OCI-LY3 (cell line): ENCODE data around the gene ALCAM.

Experiments used
- H2AFZ ChIP-seq: fragments of 200-600, 300-600 bp; shearing (Covaris generic); 2 replicates; pipeline ENCODE4 v1.6.0; 2014; ENCODE audit warnings: antibody characterized with exemption, low read depth, low read length
- H3K27ac ChIP-seq: fragments of 200-600, 300-600 bp; sonication (generic); 2 replicates; pipeline ENCODE4 v1.5.1; 2014; ENCODE audit warnings: mild to moderate bottlenecking, low read length, moderate library complexity, mixed read lengths
- H3K27me3 ChIP-seq: fragments of 200-600, 300-600 bp; sonication (generic); 2 replicates; pipeline ENCODE4 v1.6.1; 2014; ENCODE audit warnings: low read depth, low read length, mixed read lengths
- H3K36me3 ChIP-seq: fragments of 200-600, 300-600 bp; sonication (generic); replicated peaks from 2 replicates; pipeline ENCODE3; 2014; ENCODE audit warnings: low read depth, low read length, mixed read lengths
- H3K4me1 ChIP-seq: fragments of 300-600, 200-600 bp; sonication (generic); 2 replicates; pipeline ENCODE4 v1.6.1; 2014; ENCODE audit warnings: low read length, mixed read lengths
- H3K4me2 ChIP-seq: fragments of 200-600, 300-600 bp; sonication (generic); 2 replicates; pipeline ENCODE4 v1.6.1; 2014; ENCODE audit warnings: low read length, mixed read lengths
- H3K4me3 ChIP-seq: fragments of 300-600, 200-600 bp; sonication (generic); 2 replicates; pipeline ENCODE4 v1.5.1; 2014; ENCODE audit warnings: antibody characterized with exemption, mild to moderate bottlenecking, low read length, moderate library complexity
- H3K79me2 ChIP-seq: fragments of 300-600, 200-600 bp; shearing (Covaris generic); 2 replicates; pipeline ENCODE4 v1.6.1; 2014; ENCODE audit warnings: mild to moderate bottlenecking, low read length, mixed read lengths
- H3K9ac ChIP-seq: fragments of 300-600, 200-600 bp; shearing (Covaris generic); 2 replicates; pipeline ENCODE4 v1.6.0; 2014; ENCODE audit warnings: mild to moderate bottlenecking, low read length, moderate library complexity
- H3K9me3 ChIP-seq: fragments of 200-600, 300-600 bp; shearing (Covaris generic); 2 replicates; pipeline ENCODE4 v1.6.1; 2014; ENCODE audit warnings: low read length, mixed read lengths; ENCODE audit not compliant: insufficient read depth
- H4K20me1 ChIP-seq: fragments of 200-600, 300-600 bp; sonication (generic); 2 replicates; pipeline ENCODE4 v1.6.1; 2016; ENCODE audit warnings: low read length, mixed read lengths; ENCODE audit not compliant: insufficient read depth
- EZH2phosphoT487 ChIP-seq: fragments of 200-600 bp; shearing (Covaris generic); IDR thresholded peaks from 2 replicates; pipeline ENCODE4 v1.6.1; 2018; ENCODE audit warnings: antibody characterized with exemption, mixed run types, low read depth
- TF ChIP-seq, protein P1 (sequence below): fragments of 200-600, 300-600 bp; sonication (generic); IDR thresholded peaks from 2 replicates; pipeline ENCODE4 v1.5.1; 2014; ENCODE audit warnings: antibody characterized with exemption, low read length, low read depth

Gene ALCAM

DNA sequence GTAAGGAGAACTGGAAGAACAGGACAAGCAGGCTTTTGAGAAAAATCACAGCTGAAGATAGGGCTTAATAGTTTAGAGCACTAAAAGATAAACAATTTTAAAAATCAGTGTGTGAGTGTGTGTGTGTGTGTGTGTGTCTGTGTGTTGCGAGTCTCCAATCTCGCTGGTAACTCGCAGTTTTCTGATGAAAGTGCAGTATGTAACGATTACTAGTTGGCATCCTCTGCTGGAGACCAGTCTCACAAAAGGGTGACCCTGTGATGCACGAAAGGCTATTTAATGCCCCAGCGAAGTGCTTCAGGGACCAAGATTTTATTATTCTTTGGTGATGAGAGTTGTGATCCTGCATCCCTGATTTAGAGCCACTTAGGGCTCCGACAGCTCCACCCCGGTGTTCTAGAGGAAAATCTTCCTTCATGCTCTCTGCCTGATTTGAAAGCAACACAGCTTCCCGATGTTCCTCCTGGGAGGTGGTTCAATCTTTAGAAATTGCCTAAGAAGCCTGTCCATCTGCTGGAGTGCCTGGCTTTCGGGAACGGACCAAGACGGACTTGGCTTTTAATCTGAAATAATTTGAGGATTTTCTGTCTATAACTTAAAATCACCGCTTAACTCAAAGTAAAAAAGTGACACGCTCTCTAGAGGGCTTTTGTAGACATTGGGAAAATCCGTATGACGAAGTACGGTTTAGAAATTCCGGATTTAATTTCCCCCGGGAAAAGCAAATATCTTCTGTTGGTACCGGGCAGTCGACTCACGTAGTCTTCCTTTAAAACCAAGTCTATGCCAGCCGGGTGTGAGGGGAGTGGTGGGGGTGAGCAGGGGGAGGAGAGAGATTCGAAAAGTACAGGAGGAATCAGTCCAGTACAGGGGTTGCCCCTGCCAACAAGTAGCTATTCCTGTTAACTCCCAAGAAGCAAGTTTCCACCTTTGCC is 1.1 kb upstream of the ALCAM start:
- Histone ChIP-seq H3K27ac (peak overlapping the region; percentile 89), H3K79me2 (peaks cover 41% of the 10 kb centered on the region), H3K4me2 (peak overlapping the region; percentile 95), H3K4me3 (peak overlapping the region; percentile 92), H3K27me3 (no peaks in the 10 kb centered on the region), H4K20me1 (peaks cover 4% of the 10 kb centered on the region; the same call in 1 of the 2 replicates), H3K9ac (peak overlapping the region; percentile 96), H3K4me1 (peaks cover 40% of the 10 kb centered on the region), H3K9me3 (no peaks in the 10 kb centered on the region), H3K36me3 (no peaks in the 10 kb centered on the region), H2AFZ (peak overlapping the region; percentile 89)
- TF ChIP-seq, protein P1, sequence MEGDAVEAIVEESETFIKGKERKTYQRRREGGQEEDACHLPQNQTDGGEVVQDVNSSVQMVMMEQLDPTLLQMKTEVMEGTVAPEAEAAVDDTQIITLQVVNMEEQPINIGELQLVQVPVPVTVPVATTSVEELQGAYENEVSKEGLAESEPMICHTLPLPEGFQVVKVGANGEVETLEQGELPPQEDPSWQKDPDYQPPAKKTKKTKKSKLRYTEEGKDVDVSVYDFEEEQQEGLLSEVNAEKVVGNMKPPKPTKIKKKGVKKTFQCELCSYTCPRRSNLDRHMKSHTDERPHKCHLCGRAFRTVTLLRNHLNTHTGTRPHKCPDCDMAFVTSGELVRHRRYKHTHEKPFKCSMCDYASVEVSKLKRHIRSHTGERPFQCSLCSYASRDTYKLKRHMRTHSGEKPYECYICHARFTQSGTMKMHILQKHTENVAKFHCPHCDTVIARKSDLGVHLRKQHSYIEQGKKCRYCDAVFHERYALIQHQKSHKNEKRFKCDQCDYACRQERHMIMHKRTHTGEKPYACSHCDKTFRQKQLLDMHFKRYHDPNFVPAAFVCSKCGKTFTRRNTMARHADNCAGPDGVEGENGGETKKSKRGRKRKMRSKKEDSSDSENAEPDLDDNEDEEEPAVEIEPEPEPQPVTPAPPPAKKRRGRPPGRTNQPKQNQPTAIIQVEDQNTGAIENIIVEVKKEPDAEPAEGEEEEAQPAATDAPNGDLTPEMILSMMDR: peak; percentile 33
- no peak for TF ChIP-seq EZH2phosphoT487

DNA sequence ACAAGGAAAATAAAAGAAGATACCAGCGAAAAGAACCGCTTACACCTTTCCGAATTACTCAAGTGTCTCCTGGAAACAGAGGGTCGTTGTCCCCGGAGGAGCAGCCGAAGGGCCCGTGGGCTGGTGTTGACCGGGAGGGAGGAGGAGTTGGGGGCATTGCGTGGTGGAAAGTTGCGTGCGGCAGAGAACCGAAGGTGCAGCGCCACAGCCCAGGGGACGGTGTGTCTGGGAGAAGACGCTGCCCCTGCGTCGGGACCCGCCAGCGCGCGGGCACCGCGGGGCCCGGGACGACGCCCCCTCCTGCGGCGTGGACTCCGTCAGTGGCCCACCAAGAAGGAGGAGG is 325 bp downstream of the ALCAM start:
- Histone ChIP-seq H3K4me1 (peaks cover 44% of the 10 kb centered on the region), H3K27me3 (no peaks in the 10 kb centered on the region), H3K9me3 (no peaks in the 10 kb centered on the region), H3K4me2 (peak overlapping the region; percentile 95), H3K9ac (peak overlapping the region; percentile 96), H2AFZ (no peak overlapping the region), H4K20me1 (peaks cover 12% of the 10 kb centered on the region; the same call in 1 of the 2 replicates), H3K4me3 (peak overlapping the region; percentile 92), H3K27ac (peak overlapping the region; percentile 89), H3K79me2 (peaks cover 55% of the 10 kb centered on the region), H3K36me3 (no peaks in the 10 kb centered on the region)
- TF ChIP-seq EZH2phosphoT487: no peak
- TF ChIP-seq, protein P1: no peak

DNA sequence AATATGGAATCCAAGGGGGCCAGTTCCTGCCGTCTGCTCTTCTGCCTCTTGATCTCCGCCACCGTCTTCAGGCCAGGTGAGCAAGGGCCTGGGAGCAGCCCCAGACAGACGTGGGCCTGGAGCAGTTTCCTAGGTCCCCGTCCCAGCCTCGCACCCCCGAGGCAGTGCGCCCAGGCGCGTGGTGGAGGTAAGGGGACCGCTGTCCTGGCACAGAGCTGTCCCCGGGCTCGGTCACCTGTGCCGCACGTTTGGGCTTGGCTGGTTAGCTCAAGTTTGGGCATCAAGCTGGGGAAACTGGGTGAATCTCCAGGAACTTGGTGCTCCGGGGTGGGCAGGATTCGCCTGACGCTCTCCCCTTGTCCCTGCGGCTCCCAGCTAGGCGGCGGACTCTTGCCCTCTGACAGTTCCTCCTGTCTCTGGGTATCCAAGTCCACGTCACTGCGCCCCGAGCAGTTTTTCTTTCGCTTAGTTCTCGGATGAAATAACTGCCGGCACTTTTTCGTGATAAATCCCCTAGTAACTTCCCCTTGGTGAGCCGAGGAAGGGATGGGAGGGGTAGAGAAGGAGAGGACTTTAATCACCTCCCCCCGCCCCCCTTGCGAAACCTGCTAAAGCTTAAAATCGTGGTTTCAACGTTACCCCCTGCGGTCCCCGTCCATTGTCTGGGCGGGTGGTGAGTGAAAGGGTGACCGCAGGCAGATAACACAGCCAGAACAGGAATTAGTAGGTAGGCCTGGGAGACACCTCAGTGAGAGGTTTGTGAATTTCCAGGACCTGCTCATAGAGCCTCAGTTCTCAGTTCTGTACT is 901 bp downstream of the ALCAM start:
- Histone ChIP-seq H3K79me2 (peaks cover 61% of the 10 kb centered on the region), H3K9me3 (no peaks in the 10 kb centered on the region), H3K9ac (peak overlapping the region; percentile 96), H3K27me3 (no peaks in the 10 kb centered on the region), H3K36me3 (no peaks in the 10 kb centered on the region), H3K27ac (peak overlapping the region; percentile 89), H4K20me1 (peaks cover 17% of the 10 kb centered on the region), H2AFZ (no peak overlapping the region), H3K4me3 (peak overlapping the region; percentile 92), H3K4me2 (peak overlapping the region; percentile 95), H3K4me1 (peaks cover 44% of the 10 kb centered on the region)
- TF ChIP-seq EZH2phosphoT487: no peak
- TF ChIP-seq, protein P1: no peak
